Activated CD4-positive, alpha-beta T cell treated with anti-CD3 and anti-CD28 coated beads, Interleukin-2, amount 10 ng/mL, durations not matched to agents 24 days and 14 days (primary cell): ENCODE results near the gene SASH1. TPM values are rescaled to one million over a fixed set of nuclear protein-coding genes. Genes with fewer than 3 reads are reported as not detected.

ENCODE experiments used
- DNase-seq: peaks from one replicate; pipeline ENCODE4 v3.0.0; 2022
- H3K27ac Mint-ChIP-seq: one replicate; pipeline ENCODE4 v1.8.0; 2022; ENCODE audit warnings: mild to moderate bottlenecking, mixed read lengths
- H3K27me3 Mint-ChIP-seq: one replicate; pipeline ENCODE4 v1.8.0; 2022; ENCODE audit warnings: mixed read lengths
- H3K36me3 Mint-ChIP-seq: one replicate; pipeline ENCODE4 v1.8.0; 2022; ENCODE audit warnings: low read depth, mild to moderate bottlenecking, mixed read lengths
- H3K4me1 Mint-ChIP-seq: one replicate; pipeline ENCODE4 v1.8.0; 2021; ENCODE audit warnings: mixed read lengths
- H3K4me3 Mint-ChIP-seq: one replicate; pipeline ENCODE4 v1.8.0; 2022; ENCODE audit warnings: mild to moderate bottlenecking, moderate library complexity, mixed read lengths
- H3K9me3 Mint-ChIP-seq: one replicate; pipeline ENCODE4 v1.8.0; 2021; ENCODE audit warnings: mixed read lengths
- intact Hi-C: fragments of 100-400 bp; cut with micrococcal nuclease; formaldehyde crosslinking; loops from one replicate; pipeline ENCODE4 v1.15.1; 2023
- total RNA-seq: library from RNA; stranded (reverse); gene quantifications from 2 replicates; pipeline ENCODE4 v1.2.3, GENCODE V29; 2022

SASH1 gene
- total RNA-seq, 1 donor from 2014 or later = 0.44 TPM

DNA sequence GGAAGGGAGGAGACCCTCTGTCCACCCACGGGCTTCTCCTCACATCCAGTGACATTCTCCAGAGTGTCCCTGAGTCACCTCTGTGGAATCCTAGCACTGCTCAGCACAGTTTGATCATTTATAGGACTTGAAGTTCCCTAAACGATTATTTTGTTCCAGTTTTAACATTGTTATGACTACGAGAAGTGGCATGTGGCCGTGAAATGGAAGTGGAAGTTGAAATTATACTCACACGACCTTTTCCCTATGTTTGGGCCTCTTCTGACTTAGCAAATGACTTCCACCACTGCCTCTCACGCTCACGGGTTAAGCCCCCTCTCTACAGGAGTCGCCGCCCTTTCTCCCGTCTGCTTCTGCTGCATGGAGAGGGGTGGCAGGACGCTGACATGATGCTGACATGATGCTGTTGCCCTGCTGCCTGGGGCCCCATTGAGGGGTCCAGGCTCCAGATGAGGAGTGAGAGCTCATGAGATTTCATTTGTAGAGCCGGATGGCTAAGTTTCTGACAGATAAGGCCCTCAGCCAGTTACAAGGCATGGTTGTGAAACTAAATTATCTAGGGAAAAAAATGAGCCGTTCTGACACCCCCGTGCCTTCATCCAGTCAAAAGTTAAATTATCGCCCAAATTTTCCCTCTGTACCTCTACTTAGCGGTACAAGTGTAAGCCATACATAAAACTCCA is 250.6 kb downstream of the SASH1 start:
- DNase-seq = no peak
- no peak overlapping the region for H3K4me3 Mint-ChIP-seq
- intact Hi-C loops = no loop called here
- no peaks in the 10 kb centered on the region for H3K9me3 Mint-ChIP-seq
- no peaks in the 10 kb centered on the region for H3K36me3 Mint-ChIP-seq
- no peak overlapping the region for H3K27ac Mint-ChIP-seq
- H3K27me3 Mint-ChIP-seq = peaks cover 9% of the 10 kb centered on the region
- no peaks in the 10 kb centered on the region for H3K4me1 Mint-ChIP-seq

DNA sequence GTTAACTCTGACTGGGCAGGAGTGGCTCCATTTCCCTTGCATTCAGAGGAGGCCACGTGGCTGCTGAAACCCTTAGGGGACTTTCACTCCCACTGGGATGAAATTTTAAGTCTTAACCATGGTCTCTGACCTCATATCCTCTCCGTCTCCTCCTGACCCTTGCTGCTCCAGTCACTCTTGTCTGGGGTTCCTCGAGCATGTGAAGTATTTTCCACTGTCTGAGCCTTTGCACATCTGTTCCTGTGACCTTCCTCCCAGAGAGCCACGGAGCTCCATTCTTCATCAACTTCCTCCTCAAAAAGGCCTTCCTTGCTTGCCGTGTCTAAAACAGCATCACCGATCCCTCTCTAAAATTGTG is 251.2 kb downstream of the SASH1 start:
- no peak for DNase-seq
- Mint-ChIP-seq H3K36me3 (no peaks in the 10 kb centered on the region), H3K4me1 (no peaks in the 10 kb centered on the region), H3K27ac (no peak overlapping the region), H3K9me3 (no peaks in the 10 kb centered on the region), H3K4me3 (no peak overlapping the region), H3K27me3 (peaks cover 13% of the 10 kb centered on the region)
- intact Hi-C loops = no loop called here

DNA sequence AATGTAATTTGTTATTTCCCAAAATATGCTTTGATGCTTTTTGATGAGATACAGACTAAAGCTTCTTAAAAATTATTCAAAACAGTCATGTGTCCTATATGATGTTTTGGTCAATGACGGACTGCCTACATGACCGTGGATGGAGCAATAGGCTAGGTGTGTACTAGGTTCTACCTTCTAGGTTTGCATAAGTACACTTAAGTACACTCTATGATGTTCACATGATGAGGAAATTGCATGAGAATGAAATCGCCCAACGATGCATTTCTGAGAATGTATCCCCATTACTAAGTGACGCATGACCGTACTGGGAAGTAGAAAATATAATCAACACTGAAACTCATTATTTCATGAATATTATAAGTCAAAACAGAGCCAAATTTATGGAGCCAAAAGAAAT is 252.9 kb downstream of the SASH1 start:
- Mint-ChIP-seq H3K9me3 (no peaks in the 10 kb centered on the region), H3K4me3 (no peak overlapping the region), H3K27ac (no peak overlapping the region), H3K4me1 (no peaks in the 10 kb centered on the region), H3K36me3 (no peaks in the 10 kb centered on the region), H3K27me3 (peaks cover 13% of the 10 kb centered on the region)
- DNase-seq = no peak
- intact Hi-C loops = no loop called here

DNA sequence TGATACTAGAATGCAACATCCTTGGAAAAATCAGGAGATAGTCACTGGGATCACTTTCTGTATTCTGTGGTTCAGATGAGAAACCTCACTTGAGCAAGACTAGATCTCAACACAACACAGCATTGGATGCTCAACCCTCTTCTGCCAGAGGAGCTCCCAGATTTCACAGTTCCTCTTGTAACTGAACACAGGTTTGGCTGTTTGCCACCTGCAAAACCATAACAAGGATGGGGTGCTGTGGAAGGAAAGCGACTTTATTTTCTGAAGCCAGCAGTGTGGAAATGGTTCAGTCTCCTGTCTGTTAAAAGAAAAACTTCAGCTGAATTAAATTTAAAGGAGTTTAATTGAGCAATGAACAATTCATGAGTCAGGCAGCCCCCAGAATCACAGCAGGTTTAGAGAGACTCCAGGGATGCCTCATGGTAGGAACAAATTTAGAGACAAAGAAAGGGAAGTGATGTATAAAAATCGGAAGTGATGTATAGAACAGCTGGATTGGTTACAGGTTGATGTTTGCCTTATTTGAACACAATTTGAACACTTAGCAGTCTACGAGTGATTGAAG is 254.3 kb downstream of the SASH1 start:
- no peaks in the 10 kb centered on the region for H3K9me3 Mint-ChIP-seq

DNA sequence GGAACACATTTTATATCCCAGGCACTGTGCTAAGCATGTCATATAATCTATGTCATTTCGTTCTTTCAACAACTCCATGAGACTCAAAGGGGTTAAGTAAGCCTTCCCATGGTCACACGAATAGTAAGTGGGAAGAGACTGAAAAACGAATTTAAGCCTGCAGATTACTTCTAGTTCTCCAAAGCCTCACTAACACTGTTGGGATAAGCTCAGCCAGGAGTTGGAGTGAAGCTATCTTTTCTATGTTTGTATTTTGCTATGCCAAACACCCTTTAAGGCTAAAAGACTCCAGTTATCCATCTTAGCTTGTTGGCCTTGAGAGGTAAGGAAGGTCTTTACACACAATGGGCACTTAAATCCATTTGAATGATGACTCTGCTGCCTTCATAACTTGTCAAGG is 256.1 kb downstream of the SASH1 start:
- no peaks in the 10 kb centered on the region for H3K9me3 Mint-ChIP-seq
- H3K36me3 Mint-ChIP-seq = no peaks in the 10 kb centered on the region
- peak; percentile 11 for DNase-seq
- no peak overlapping the region for H3K27ac Mint-ChIP-seq
- H3K4me1 Mint-ChIP-seq = no peaks in the 10 kb centered on the region
- H3K27me3 Mint-ChIP-seq = peaks cover 19% of the 10 kb centered on the region
- intact Hi-C loops = no loop called here
- no peak overlapping the region for H3K4me3 Mint-ChIP-seq

More for the DNA sequence above, 254.3 kb downstream of the SASH1 start:
- Mint-ChIP-seq H3K36me3 (no peaks in the 10 kb centered on the region), H3K4me3 (no peak overlapping the region), H3K4me1 (no peaks in the 10 kb centered on the region), H3K27me3 (peaks cover 17% of the 10 kb centered on the region), H3K27ac (no peak overlapping the region)
- DNase-seq = no peak
- intact Hi-C loops = no loop called here

DNA sequence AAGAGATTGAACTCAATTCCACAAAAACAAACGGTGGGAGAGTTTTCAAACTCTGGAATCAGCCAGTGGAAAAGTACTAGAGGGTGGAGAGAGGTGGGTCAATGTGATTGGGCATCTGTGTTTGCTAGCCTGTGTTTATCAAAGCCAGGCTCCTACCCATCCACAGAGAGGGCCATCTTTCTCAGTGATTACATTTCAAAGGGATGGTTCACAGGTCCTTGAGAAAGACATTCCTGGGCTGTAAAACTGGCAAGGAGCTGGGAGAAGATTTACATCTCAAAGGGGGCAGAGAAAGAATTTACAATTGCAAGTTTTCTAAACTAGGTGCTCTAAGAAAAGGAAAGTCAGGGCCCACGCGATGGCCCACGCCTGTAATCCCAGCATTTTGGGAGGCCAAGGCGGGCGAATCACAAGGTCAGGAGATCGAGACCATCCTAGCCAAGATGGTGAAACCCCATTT is 257.4 kb downstream of the SASH1 start:
- H3K4me1 Mint-ChIP-seq = no peaks in the 10 kb centered on the region
- H3K4me3 Mint-ChIP-seq = no peak overlapping the region
- intact Hi-C loops = no loop called here
- peaks cover 24% of the 10 kb centered on the region for H3K27me3 Mint-ChIP-seq
- no peak overlapping the region for H3K27ac Mint-ChIP-seq
- no peaks in the 10 kb centered on the region for H3K9me3 Mint-ChIP-seq
- H3K36me3 Mint-ChIP-seq = no peaks in the 10 kb centered on the region
- peak; percentile 40 for DNase-seq
